ENCODE results near the gene PNKP. TPM values are rescaled to one million over a fixed set of nuclear protein-coding genes. Genes with fewer than 3 reads are reported as not detected.
A peak's percentile ranks its signal among the peaks of the same experiment; 100 is the strongest.

The PNKP gene
- total RNA-seq, 3 donors from 2014 or later: 110 to 120 (median 110) TPM

GRCh38 chr19:49874503-49875157 lies 7.3 kb upstream of the PNKP start:
- H3K9me3 Mint-ChIP-seq: no peaks in the 10 kb centered on the region
- peaks cover 33% of the 10 kb centered on the region for H3K4me1 Mint-ChIP-seq (ENCODE audit: low read depth)
- H3K4me3 Mint-ChIP-seq: no peak overlapping the region
- H3K36me3 Mint-ChIP-seq (ENCODE audit: insufficient read depth): peaks cover 3% of the 10 kb centered on the region
- ATAC-seq (no peak), DNase-seq (no peak)
- no peaks in the 10 kb centered on the region for H3K27me3 Mint-ChIP-seq (ENCODE audit: low read depth)

GRCh38 chr19:49873834-49874233 lies 6.5 kb upstream of the PNKP start:
- ATAC-seq: no peak
- H3K27me3 Mint-ChIP-seq (ENCODE audit: low read depth): no peaks in the 10 kb centered on the region
- H3K4me1 Mint-ChIP-seq (ENCODE audit: low read depth): peaks cover 29% of the 10 kb centered on the region
- no peak overlapping the region for H3K4me3 Mint-ChIP-seq
- DNase-seq: no peak
- peaks cover 3% of the 10 kb centered on the region for H3K36me3 Mint-ChIP-seq (ENCODE audit: insufficient read depth)
- no peaks in the 10 kb centered on the region for H3K9me3 Mint-ChIP-seq

DNA sequence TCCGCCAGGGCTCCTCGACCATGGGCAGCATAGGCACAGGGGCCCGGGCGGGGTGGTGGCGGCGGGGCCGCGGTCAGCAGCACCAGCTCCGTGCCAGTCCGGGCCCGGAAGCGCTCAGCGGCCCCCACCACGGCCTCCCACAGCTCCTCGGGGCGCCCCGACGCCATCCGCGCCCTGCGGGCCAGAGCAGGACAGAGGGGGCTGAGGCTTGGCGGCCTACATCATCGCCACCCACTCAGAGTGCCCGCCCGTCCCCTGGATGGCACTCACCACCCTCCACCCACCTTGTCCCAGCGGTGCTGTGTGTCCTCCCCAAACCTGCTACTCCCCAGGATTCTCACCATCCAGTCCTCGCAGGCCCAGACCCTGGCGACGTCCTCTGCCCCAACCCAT lies 5.7 kb upstream of the PNKP start:
- Mint-ChIP-seq H3K4me3 (no peak overlapping the region), H3K36me3 (ENCODE audit: insufficient read depth) (peaks cover 2% of the 10 kb centered on the region), H3K9me3 (no peaks in the 10 kb centered on the region), H3K4me1 (ENCODE audit: low read depth) (peaks cover 25% of the 10 kb centered on the region), H3K27me3 (ENCODE audit: low read depth) (no peaks in the 10 kb centered on the region)
- ATAC-seq (no peak), DNase-seq (no peak)

DNA sequence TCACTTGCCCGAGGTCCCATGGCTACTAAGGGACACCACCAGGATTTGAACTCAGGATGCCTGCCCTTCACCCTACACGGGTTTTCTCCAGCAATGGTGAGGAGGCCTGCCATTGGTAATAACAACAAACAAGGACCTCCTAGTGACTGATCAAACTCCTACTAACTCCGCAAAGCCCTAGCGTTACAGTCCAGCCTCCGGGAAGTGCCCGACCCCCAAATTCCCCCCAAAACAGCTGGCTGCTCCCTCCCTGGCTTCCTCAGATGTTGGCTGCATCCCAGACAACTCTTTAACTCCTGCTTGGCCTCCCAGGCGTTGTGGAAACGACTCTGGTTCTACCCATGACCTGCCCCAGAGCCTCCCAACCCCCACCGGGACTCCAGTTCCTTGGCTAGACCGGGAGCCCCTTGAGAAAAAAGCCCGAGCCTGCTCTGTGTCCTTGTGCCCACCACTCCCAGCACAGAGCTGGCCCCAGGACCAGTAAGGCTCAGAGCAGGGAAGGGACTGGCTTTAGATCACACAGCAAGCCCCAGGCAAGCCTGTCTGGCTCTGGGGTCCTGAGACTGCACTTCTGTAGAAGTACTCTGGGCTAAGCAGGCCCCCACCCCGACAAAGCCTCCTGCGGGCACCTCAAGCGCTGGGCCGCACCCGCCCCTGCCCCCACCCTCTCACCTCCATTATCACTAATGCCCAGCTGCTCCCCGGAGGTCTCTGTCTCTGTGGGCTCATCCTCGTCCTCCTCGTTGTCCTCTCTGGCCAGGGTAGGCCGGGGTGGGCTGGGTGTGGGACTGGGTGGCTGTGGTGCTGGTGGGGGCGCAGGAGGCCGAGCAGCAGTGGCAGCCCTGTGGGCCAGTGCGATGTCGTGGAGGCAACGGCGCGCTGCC lies 5.1 kb upstream of the PNKP start:
- no peaks in the 10 kb centered on the region for H3K36me3 Mint-ChIP-seq (ENCODE audit: insufficient read depth)
- no peak overlapping the region for H3K4me3 Mint-ChIP-seq
- ATAC-seq (no peak), DNase-seq (no peak)
- H3K9me3 Mint-ChIP-seq: no peaks in the 10 kb centered on the region
- H3K27me3 Mint-ChIP-seq (ENCODE audit: low read depth): no peaks in the 10 kb centered on the region
- H3K4me1 Mint-ChIP-seq (ENCODE audit: low read depth): peaks cover 25% of the 10 kb centered on the region

GRCh38 chr19:49871349-49871985 lies 4.1 kb upstream of the PNKP start:
- peaks cover 32% of the 10 kb centered on the region for H3K4me1 Mint-ChIP-seq (ENCODE audit: low read depth)
- no peak overlapping the region for H3K4me3 Mint-ChIP-seq
- no peak for ATAC-seq
- no peaks in the 10 kb centered on the region for H3K27me3 Mint-ChIP-seq (ENCODE audit: low read depth)
- no peak for DNase-seq
- no peaks in the 10 kb centered on the region for H3K36me3 Mint-ChIP-seq (ENCODE audit: insufficient read depth)
- H3K9me3 Mint-ChIP-seq: no peaks in the 10 kb centered on the region

GRCh38 chr19:49870309-49870901 lies 3.0 kb upstream of the PNKP start:
- peaks cover 37% of the 10 kb centered on the region for H3K4me1 Mint-ChIP-seq (ENCODE audit: low read depth)
- ATAC-seq: no peak
- no peaks in the 10 kb centered on the region for H3K36me3 Mint-ChIP-seq (ENCODE audit: insufficient read depth)
- H3K27me3 Mint-ChIP-seq (ENCODE audit: low read depth): no peaks in the 10 kb centered on the region
- H3K9me3 Mint-ChIP-seq: no peaks in the 10 kb centered on the region
- no peak for DNase-seq
- no peak overlapping the region for H3K4me3 Mint-ChIP-seq

DNA sequence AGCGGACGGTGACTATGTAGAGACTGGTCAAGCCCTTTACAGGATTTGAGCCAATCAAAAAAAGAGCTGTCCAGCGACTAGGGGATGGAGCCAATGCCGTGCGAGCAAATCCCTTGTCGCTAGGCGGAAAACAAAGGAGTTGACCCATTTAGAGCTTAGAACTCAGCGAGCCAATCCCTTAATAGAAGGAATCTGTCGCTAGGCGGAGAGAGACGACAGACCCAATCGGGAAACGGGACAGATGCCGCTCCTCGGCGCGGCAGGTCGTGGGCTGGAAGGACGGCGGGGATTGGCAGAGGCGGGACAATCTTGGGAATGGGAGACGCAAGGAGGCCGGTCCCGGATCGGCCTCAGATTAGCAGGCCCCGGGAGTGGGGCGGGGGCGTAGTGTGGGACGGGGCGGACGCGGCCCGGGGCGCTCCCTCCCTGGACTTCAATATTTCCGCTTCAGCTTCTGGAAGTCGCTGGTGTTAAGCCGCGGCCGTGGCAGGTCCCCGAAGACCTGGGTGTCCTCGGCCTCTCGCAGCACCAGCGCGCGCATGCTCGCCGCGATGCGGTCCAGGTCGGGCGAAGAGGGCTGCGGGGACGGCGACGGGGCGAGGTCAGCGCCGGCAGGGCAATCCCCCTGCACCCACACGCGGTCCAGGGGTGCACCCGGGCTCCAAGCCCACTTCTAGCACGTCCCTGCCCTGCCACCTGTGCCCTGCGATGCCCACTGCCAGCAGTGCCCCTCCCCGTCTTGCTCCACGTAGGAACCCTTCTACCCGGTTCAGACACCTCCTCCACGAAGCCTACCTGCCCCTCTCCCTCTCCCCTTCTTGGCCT lies 2.3 kb upstream of the PNKP start:
- DNase-seq: peak; percentile 83
- Mint-ChIP-seq H3K9me3 (no peaks in the 10 kb centered on the region), H3K27me3 (ENCODE audit: low read depth) (no peaks in the 10 kb centered on the region), H3K4me1 (ENCODE audit: low read depth) (peaks cover 38% of the 10 kb centered on the region), H3K4me3 (no peak overlapping the region), H3K36me3 (ENCODE audit: insufficient read depth) (peaks cover 5% of the 10 kb centered on the region)
- peak; percentile 82 to 83 for ATAC-seq

DNA sequence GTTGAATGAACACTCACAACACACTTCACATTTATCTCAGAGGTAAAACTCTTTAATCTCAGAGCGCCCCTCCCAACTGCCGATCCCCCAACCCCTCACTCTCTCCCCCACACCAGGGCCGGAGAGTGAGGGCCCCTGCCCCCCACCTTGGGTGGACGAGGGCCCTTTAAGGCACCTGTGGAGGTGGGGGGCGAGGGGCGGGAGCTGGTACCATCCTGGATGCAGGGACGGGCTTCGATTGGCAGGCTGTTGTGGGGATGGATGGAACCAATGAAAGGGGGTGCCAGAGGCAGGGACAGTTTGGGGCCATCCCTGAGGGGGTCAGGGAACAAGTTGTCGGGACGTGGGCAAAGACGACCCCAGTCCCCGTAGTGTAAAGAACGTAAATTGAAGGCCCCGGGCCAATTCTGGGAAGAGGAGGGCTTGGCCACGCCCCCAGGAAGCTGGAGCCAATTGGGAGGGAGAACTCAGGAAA lies 1.7 kb upstream of the PNKP start:
- Mint-ChIP-seq H3K27me3 (ENCODE audit: low read depth) (no peaks in the 10 kb centered on the region), H3K36me3 (ENCODE audit: insufficient read depth) (peaks cover 9% of the 10 kb centered on the region), H3K4me1 (ENCODE audit: low read depth) (peaks cover 44% of the 10 kb centered on the region), H3K9me3 (no peaks in the 10 kb centered on the region), H3K4me3 (peak overlapping the region; percentile 97)
- ATAC-seq (peak; percentile 3 to 4), DNase-seq (no peak)

GRCh38 chr19:49864890-49865289 lies 2.5 kb downstream of the PNKP start:
- Mint-ChIP-seq H3K4me1 (ENCODE audit: low read depth) (peaks cover 40% of the 10 kb centered on the region), H3K9me3 (no peaks in the 10 kb centered on the region), H3K27me3 (ENCODE audit: low read depth) (no peaks in the 10 kb centered on the region), H3K4me3 (no peak overlapping the region), H3K36me3 (ENCODE audit: insufficient read depth) (peaks cover 16% of the 10 kb centered on the region)
- no peak for DNase-seq
- no peak for ATAC-seq

DNA sequence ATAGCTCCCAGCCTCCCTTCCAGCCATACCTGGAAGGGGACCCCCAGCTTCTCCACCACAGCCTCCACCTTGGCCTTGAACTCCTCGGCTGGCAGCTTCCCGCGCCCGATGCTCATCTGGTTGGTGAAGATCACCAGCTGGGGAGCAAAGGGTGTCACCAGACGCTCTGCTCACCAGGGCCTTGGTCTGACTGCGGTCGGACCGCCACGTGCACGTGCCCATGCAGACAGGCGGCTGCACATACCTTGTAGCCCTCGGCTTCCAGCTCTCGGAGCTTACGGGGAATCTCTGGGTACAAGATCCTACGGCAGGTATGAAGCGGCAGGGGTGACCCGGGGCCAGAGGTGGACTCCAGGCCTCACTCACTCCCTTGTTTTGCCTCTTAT lies 3.4 kb downstream of the PNKP start:
- Mint-ChIP-seq H3K36me3 (ENCODE audit: insufficient read depth) (peaks cover 17% of the 10 kb centered on the region), H3K9me3 (no peaks in the 10 kb centered on the region), H3K27me3 (ENCODE audit: low read depth) (no peaks in the 10 kb centered on the region), H3K4me3 (no peak overlapping the region), H3K4me1 (ENCODE audit: low read depth) (peaks cover 40% of the 10 kb centered on the region)
- ATAC-seq (no peak), DNase-seq (no peak)

- ATAC-seq (no peak), DNase-seq (no peak)
- no peaks in the 10 kb centered on the region for H3K27me3 Mint-ChIP-seq (ENCODE audit: low read depth)
- no peaks in the 10 kb centered on the region for H3K9me3 Mint-ChIP-seq
- H3K4me1 Mint-ChIP-seq (ENCODE audit: low read depth): peaks cover 39% of the 10 kb centered on the region
- H3K4me3 Mint-ChIP-seq: no peak overlapping the region
- H3K36me3 Mint-ChIP-seq (ENCODE audit: insufficient read depth): peaks cover 19% of the 10 kb centered on the region
Observed at GRCh38 chr19:49863254-49863934, 4.0 kb downstream of the PNKP start.

DNA sequence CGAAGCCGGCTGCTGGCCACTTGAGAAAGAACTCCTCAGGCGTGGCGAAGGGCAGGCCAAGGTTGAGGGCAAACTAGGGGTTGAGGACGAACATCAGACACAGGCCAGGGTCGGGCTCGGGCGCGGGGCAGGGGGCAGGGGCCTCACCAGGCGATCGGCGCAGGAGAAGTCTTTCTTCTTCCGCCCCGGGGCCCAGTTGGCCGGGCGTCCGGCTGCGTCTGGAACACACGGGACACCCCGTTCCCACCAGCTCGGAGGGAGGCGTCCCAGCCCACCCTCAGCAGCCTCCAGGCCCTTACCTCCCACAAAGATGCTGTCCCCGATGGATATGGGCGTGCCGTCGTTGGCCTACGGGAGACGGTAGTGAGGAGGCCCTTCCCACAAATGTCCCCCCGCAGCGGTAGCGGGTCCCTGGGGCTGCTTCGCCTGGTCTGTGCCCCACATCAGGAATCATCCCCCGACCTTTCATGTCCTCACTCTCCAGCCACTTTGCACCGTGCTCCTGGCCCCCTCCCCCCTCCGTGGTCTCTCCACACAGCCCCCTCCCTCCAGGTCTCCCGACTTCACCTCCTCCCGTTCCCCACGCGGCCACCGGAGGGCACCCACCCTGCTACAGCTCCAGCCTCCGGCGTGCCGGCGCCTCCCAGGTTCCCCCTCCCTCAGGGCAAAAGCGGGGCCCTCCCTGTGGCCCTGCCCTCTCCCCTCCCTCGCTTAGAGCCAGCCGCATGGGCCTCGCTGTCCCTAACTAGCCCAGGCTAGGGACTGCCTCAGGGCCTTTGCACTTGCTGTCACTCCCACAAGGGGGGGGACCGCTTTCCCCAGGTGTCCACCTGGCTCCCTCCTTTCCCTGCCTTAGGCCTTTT lies 4.8 kb downstream of the PNKP start:
- Mint-ChIP-seq H3K36me3 (ENCODE audit: insufficient read depth) (peaks cover 19% of the 10 kb centered on the region), H3K4me1 (ENCODE audit: low read depth) (peaks cover 35% of the 10 kb centered on the region)

More for the DNA sequence above, 4.8 kb downstream of the PNKP start:
- peak; percentile 12 for DNase-seq
- no peaks in the 10 kb centered on the region for H3K9me3 Mint-ChIP-seq
- no peak for ATAC-seq
- H3K27me3 Mint-ChIP-seq (ENCODE audit: low read depth): no peaks in the 10 kb centered on the region
- H3K4me3 Mint-ChIP-seq: no peak overlapping the region
